OCI-LY7 (cell line): ENCODE results near the gene FLRT2.

Experiments
- EZH2phosphoT487 ChIP-seq: fragments of 200-600 bp; sonication (generic); IDR thresholded peaks from 2 replicates; pipeline ENCODE4 v1.6.1; 2018; ENCODE audit warnings: low read depth, borderline replicate concordance, mild to moderate bottlenecking, mixed run types, antibody characterized with exemption, low read length, moderate library complexity, mixed read lengths
- TF ChIP-seq, protein P1 (sequence below): fragments of 200-600 bp; sonication (generic); conservative IDR thresholded peaks from 2 replicates; pipeline ENCODE4 v1.5.1; 2014; ENCODE audit warnings: mild to moderate bottlenecking, antibody characterized with exemption, low read length, moderate library complexity, mixed read lengths

DNA sequence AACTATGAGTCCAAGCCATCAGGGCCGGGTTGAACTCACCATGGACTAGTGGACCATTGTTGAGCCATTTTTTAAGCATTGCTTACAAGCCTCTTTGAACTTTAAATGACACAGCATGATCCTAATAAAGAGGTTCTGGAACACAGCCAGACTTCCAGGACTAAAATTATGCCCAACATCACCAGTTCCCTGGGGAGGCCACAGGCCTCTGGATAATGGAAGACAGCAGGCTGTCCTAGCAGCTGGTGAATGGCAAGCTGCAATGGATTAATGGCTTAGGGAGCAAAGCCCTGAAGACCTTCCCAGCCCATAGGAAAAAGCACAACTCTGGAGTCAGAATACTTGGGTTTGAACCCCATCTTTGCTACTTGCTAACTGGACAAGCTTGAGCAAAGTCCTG, 71.3 kb downstream of the FLRT2 start:
- TF ChIP-seq, protein P1, sequence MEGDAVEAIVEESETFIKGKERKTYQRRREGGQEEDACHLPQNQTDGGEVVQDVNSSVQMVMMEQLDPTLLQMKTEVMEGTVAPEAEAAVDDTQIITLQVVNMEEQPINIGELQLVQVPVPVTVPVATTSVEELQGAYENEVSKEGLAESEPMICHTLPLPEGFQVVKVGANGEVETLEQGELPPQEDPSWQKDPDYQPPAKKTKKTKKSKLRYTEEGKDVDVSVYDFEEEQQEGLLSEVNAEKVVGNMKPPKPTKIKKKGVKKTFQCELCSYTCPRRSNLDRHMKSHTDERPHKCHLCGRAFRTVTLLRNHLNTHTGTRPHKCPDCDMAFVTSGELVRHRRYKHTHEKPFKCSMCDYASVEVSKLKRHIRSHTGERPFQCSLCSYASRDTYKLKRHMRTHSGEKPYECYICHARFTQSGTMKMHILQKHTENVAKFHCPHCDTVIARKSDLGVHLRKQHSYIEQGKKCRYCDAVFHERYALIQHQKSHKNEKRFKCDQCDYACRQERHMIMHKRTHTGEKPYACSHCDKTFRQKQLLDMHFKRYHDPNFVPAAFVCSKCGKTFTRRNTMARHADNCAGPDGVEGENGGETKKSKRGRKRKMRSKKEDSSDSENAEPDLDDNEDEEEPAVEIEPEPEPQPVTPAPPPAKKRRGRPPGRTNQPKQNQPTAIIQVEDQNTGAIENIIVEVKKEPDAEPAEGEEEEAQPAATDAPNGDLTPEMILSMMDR: no peak
- no peak for TF ChIP-seq EZH2phosphoT487
